GM19240 (cell line): Measurements from ENCODE around the gene FAM83D.

ENCODE experiments used
- DNase-seq: peaks from one replicate; pipeline ENCODE4 v3.0.0; 2011; ENCODE audit warnings: low spot score; ENCODE audit not compliant: insufficient read length

FAM83D gene

GRCh38 chr20:38894091-38894847 is 31.9 kb upstream of the FAM83D start:
- no peak for DNase-seq

GRCh38 chr20:38895098-38895949 is 30.9 kb upstream of the FAM83D start:
- no peak for DNase-seq

- DNase-seq: no peak
Measured at GRCh38 chr20:38896009-38896594, 30.1 kb upstream of the FAM83D start.

- no peak for DNase-seq
Measured at GRCh38 chr20:38897267-38897666, 28.9 kb upstream of the FAM83D start.

- DNase-seq: no peak
Measured at GRCh38 chr20:38900606-38901005, 25.6 kb upstream of the FAM83D start.

- no peak for DNase-seq
Measured at GRCh38 chr20:38902601-38903000, 23.6 kb upstream of the FAM83D start.

GRCh38 chr20:38903335-38903734 is 22.9 kb upstream of the FAM83D start:
- DNase-seq: no peak

- no peak for DNase-seq
Measured at GRCh38 chr20:38905375-38905774, 20.8 kb upstream of the FAM83D start.

- no peak for DNase-seq
Measured at GRCh38 chr20:38907918-38908677, 18.1 kb upstream of the FAM83D start.

GRCh38 chr20:38915355-38915754 is 10.9 kb upstream of the FAM83D start:
- no peak for DNase-seq

GRCh38 chr20:38917657-38918056 is 8.6 kb upstream of the FAM83D start:
- no peak for DNase-seq

GRCh38 chr20:38918172-38918571 is 8.0 kb upstream of the FAM83D start:
- no peak for DNase-seq

- no peak for DNase-seq
Measured at GRCh38 chr20:38919683-38920082, 6.5 kb upstream of the FAM83D start.

GRCh38 chr20:38920411-38920810 is 5.8 kb upstream of the FAM83D start:
- DNase-seq: no peak

- DNase-seq: no peak
Measured at GRCh38 chr20:38920851-38921250, 5.4 kb upstream of the FAM83D start.

GRCh38 chr20:38924718-38925117 is 1.5 kb upstream of the FAM83D start:
- no peak for DNase-seq

- DNase-seq: no peak
Measured at GRCh38 chr20:38926934-38927616, 858 bp downstream of the FAM83D start.

GRCh38 chr20:38927902-38928578 is 1.8 kb downstream of the FAM83D start:
- DNase-seq: no peak

- no peak for DNase-seq
Measured at GRCh38 chr20:38930242-38930569, 4.0 kb downstream of the FAM83D start.

- DNase-seq: no peak
Measured at GRCh38 chr20:38931984-38932383, 5.8 kb downstream of the FAM83D start.
